Neural progenitor cell (in vitro differentiated cells): ENCODE data around the gene COX20. TPM values are rescaled to one million over a fixed set of nuclear protein-coding genes. Genes with fewer than 3 reads are reported as not detected.

Experiments
- DNase-seq: peaks from one replicate; pipeline ENCODE4 v3.0.0-alpha.2; 2016; ENCODE audit warnings: low spot score
- H2AFZ ChIP-seq: fragments of 200-600 bp; sonication (generic); replicated peaks from 2 replicates; pipeline ENCODE4 v1.6.1; 2016; ENCODE audit warnings: antibody characterized with exemption
- H3F3A ChIP-seq: fragments of 200-600 bp; sonication (generic); 2 replicates; pipeline ENCODE4 v1.6.1; 2016; ENCODE audit warnings: antibody characterized with exemption, low read depth
- H3K27ac ChIP-seq: fragments of 200-600 bp; sonication (generic); 2 replicates; pipeline ENCODE4 v1.5.1; 2016; ENCODE audit warnings: mild to moderate bottlenecking
- H3K27me3 ChIP-seq: fragments of 200-600 bp; sonication (generic); 2 replicates; pipeline ENCODE4 v1.6.1; 2016; ENCODE audit warnings: mild to moderate bottlenecking, moderate library complexity
- H3K36me3 ChIP-seq: fragments of 200-600 bp; sonication (generic); 2 replicates; pipeline ENCODE4 v1.5.1; 2016
- H3K4me1 ChIP-seq: fragments of 200-600 bp; sonication (generic); 2 replicates; pipeline ENCODE4 v1.6.1; 2016; ENCODE audit warnings: mixed run types
- H3K4me2 ChIP-seq: fragments of 200-600 bp; sonication (generic); 2 replicates; pipeline ENCODE4 v1.6.1; 2016
- H3K4me3 ChIP-seq: fragments of 200-600 bp; sonication (generic); 2 replicates; pipeline ENCODE4 v1.5.1; 2016
- H3K79me2 ChIP-seq: fragments of 200-600 bp; sonication (generic); 2 replicates; pipeline ENCODE4 v1.6.1; 2016; ENCODE audit warnings: low read depth
- H3K9ac ChIP-seq: fragments of 200-600 bp; sonication (generic); 2 replicates; pipeline ENCODE4 v1.6.1; 2016
- H3K9me3 ChIP-seq: fragments of 200-600 bp; sonication (generic); 2 replicates; pipeline ENCODE4 v1.5.1; 2016; ENCODE audit warnings: low read depth
- H4K20me1 ChIP-seq: fragments of 200-600 bp; sonication (generic); 2 replicates; pipeline ENCODE4 v1.6.1; 2016; ENCODE audit warnings: low read depth
- H3K27ac Mint-ChIP-seq: 3 replicates; pipeline ENCODE4 v1.8.0; 2021; ENCODE audit warnings: mixed read lengths
- H3K27me3 Mint-ChIP-seq: 2 replicates; pipeline ENCODE4 v1.8.0; 2022; ENCODE audit warnings: low read depth, mild to moderate bottlenecking, inconsistent platforms, moderate library complexity, mixed read lengths; ENCODE audit not compliant: insufficient read depth
- H3K36me3 Mint-ChIP-seq: 3 replicates; pipeline ENCODE4 v1.8.0; 2021; ENCODE audit warnings: mixed read lengths
- H3K4me1 Mint-ChIP-seq: 3 replicates; pipeline ENCODE4 v1.8.0; 2021; ENCODE audit warnings: mixed read lengths
- H3K4me3 Mint-ChIP-seq: 3 replicates; pipeline ENCODE4 v1.8.0; 2021; ENCODE audit warnings: mild to moderate bottlenecking, moderate library complexity, mixed read lengths
- H3K9me3 Mint-ChIP-seq: 3 replicates; pipeline ENCODE4 v1.8.0; 2020; ENCODE audit warnings: mixed read lengths
- EZH2 ChIP-seq: fragments of 200-600 bp; sonication (generic); IDR thresholded peaks from 2 replicates; pipeline ENCODE4 v1.6.1; 2017; ENCODE audit warnings: antibody characterized with exemption, mild to moderate bottlenecking, moderate library complexity
- EZH2phosphoT487 ChIP-seq: fragments of 200-600 bp; sonication (generic); IDR thresholded peaks from 2 replicates; pipeline ENCODE4 v1.6.1; 2017; ENCODE audit warnings: antibody characterized with exemption
- total RNA-seq: library from RNA; depleted of rRNA; stranded (reverse); fragments of >200 nt; gene quantifications from 2 replicates; pipeline ENCODE4 v1.2.3, GENCODE V29; 2015; ENCODE audit warnings: low replicate concordance
- TF ChIP-seq, protein P1 (sequence below): fragments of 200-600 bp; sonication (generic); IDR thresholded peaks from 2 replicates; pipeline ENCODE4 v1.5.1; 2017; ENCODE audit warnings: antibody characterized with exemption, mild to moderate bottlenecking

Gene COX20
- total RNA-seq, 1 donor from 2014 or later: 81.6 TPM

DNA sequence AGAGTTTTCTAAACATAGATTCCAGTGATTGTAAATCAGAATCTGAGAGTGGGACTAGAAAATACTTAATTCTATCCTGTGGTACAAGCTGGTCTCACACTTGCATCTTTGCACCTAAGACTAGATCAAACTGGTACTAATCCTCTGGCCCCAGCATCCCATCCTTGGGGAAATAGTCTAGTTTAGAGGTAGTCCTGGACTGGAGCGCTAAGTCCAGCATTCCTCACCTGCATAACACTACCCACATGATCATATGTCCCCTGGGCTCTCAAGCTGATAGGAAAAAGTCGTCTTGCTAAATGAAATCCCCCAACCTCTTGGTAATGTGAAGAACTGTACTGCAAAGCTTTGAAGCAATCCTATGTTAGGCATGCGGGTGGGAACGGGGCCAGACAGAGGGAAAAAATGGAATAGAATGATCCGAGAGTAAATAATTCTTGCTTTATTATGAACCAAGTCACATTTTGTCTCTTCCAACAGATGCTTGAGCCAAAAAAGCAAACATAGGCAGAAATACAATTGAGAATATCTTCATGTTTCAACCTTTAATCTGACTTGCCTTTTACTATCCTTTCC lies 4.8 kb downstream of the COX20 start:
- Mint-ChIP-seq H3K27me3 (peaks cover 4% of the 10 kb centered on the region), H3K9me3 (no peaks in the 10 kb centered on the region), H3K27ac (no peak overlapping the region), H3K4me1 (peaks cover 21% of the 10 kb centered on the region), H3K36me3 (peaks cover 44% of the 10 kb centered on the region), H3K4me3 (no peak overlapping the region)
- no peak overlapping the region for H3K4me3 ChIP-seq
- H3K27me3 ChIP-seq: no peaks in the 10 kb centered on the region
- H3K27ac ChIP-seq: peak overlapping the region; percentile 53
- no peak overlapping the region for H3K9ac ChIP-seq
- DNase-seq: no peak
- H2AFZ ChIP-seq: no peak overlapping the region
- no peaks in the 10 kb centered on the region for H3K9me3 ChIP-seq
- H3F3A ChIP-seq: peaks cover 96% of the 10 kb centered on the region
- H3K4me2 ChIP-seq: no peak overlapping the region
- peaks cover 17% of the 10 kb centered on the region for H3K4me1 ChIP-seq
- TF ChIP-seq EZH2phosphoT487: no peak
- TF ChIP-seq, protein P1, sequence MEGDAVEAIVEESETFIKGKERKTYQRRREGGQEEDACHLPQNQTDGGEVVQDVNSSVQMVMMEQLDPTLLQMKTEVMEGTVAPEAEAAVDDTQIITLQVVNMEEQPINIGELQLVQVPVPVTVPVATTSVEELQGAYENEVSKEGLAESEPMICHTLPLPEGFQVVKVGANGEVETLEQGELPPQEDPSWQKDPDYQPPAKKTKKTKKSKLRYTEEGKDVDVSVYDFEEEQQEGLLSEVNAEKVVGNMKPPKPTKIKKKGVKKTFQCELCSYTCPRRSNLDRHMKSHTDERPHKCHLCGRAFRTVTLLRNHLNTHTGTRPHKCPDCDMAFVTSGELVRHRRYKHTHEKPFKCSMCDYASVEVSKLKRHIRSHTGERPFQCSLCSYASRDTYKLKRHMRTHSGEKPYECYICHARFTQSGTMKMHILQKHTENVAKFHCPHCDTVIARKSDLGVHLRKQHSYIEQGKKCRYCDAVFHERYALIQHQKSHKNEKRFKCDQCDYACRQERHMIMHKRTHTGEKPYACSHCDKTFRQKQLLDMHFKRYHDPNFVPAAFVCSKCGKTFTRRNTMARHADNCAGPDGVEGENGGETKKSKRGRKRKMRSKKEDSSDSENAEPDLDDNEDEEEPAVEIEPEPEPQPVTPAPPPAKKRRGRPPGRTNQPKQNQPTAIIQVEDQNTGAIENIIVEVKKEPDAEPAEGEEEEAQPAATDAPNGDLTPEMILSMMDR: no peak
- TF ChIP-seq EZH2: no peak
- H3K79me2 ChIP-seq: peaks cover 96% of the 10 kb centered on the region
- peaks cover 28% of the 10 kb centered on the region for H4K20me1 ChIP-seq
- peaks cover 42% of the 10 kb centered on the region for H3K36me3 ChIP-seq

DNA sequence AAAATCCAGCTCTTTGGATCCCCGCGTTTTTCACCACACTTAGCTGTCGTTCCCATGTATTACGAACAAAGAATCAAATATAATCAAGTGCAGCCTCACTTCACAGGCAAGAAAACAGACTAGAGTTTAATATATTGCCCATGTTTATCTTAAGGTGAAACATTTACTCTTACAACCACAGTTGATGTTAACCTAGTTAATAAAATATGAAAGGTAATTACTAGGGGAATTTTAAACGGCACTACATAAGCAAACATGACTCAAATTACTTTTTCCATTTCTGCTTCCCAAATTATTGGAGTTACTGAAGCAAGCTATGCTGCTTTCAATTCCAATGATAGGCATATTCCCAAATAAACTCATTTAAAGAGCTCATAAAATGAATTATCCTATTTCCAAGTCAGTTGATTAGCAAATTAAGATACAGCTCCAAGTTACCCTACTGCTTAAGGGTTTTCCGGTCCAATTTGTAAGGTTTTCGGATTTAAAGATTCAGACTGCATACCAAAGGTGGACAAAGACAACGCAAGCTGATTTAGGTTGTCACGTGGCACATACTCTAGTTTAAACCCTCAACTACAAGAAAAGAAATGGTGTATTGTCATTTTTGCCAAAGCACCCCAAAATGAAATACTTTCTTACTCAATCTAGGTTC lies 5.9 kb downstream of the COX20 start:
- Histone ChIP-seq H4K20me1 (peaks cover 28% of the 10 kb centered on the region), H3K4me2 (no peak overlapping the region), H3K9ac (no peak overlapping the region), H3K4me1 (peaks cover 16% of the 10 kb centered on the region), H3K79me2 (peaks cover 93% of the 10 kb centered on the region), H3K4me3 (no peak overlapping the region), H3K9me3 (no peaks in the 10 kb centered on the region), H3K27ac (peak overlapping the region; percentile 82), H2AFZ (no peak overlapping the region), H3K27me3 (no peaks in the 10 kb centered on the region), H3F3A (peaks cover 96% of the 10 kb centered on the region), H3K36me3 (peaks cover 42% of the 10 kb centered on the region)
- TF ChIP-seq EZH2 (no peak), EZH2phosphoT487 (no peak)
- DNase-seq: no peak
- no peak overlapping the region for H3K4me3 Mint-ChIP-seq
- no peaks in the 10 kb centered on the region for H3K9me3 Mint-ChIP-seq
- H3K27ac Mint-ChIP-seq: no peak overlapping the region
- H3K36me3 Mint-ChIP-seq: peaks cover 50% of the 10 kb centered on the region
- peaks cover 21% of the 10 kb centered on the region for H3K4me1 Mint-ChIP-seq
- H3K27me3 Mint-ChIP-seq: peaks cover 4% of the 10 kb centered on the region

DNA sequence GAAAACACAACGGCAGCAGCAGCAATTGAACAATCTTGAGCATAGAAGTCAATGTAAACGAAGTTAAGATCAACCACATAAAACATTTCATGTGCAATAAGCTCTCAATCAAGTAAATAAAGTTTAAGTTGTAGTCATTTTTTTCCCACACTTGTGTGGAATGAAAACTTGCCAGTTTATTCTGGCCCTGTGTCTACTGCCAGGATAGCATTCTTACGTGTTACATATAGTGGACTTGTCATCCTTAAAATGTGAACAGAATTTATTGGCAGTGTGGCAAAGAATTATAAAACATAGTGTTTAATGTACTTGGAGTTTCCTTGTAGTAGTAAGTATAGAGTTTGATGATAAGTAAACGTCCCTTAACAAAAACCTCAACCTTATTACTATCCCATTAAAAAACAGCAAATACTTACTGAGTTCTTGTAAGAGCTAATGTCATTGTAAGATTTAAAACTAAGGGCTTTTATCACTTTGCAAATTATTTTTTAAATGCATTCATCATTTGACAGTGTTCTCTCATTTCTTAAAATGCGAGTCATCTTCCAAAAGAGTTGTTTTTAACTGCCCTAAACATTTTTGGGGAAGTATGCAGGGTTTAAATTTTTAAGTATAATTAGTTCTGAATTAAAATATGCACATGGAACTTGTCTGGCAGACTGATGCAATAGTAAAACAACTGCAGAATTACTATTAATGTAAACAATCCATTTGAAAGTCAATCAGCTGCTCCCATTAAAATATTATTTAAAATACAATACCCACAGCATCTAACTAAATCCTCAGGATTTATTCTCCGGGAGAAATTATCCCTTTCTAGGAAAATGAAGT lies 7.9 kb downstream of the COX20 start:
- Histone ChIP-seq H3K9ac (no peak overlapping the region), H3K79me2 (peaks cover 93% of the 10 kb centered on the region), H3K27me3 (no peaks in the 10 kb centered on the region), H2AFZ (no peak overlapping the region), H3K36me3 (peaks cover 59% of the 10 kb centered on the region), H3K4me1 (no peaks in the 10 kb centered on the region), H3K4me2 (no peak overlapping the region), H3K27ac (peak overlapping the region; percentile 66), H3F3A (peaks cover 100% of the 10 kb centered on the region), H3K4me3 (no peak overlapping the region), H3K9me3 (no peaks in the 10 kb centered on the region), H4K20me1 (peaks cover 27% of the 10 kb centered on the region)
- Mint-ChIP-seq H3K9me3 (no peaks in the 10 kb centered on the region), H3K36me3 (peaks cover 49% of the 10 kb centered on the region), H3K27me3 (peaks cover 4% of the 10 kb centered on the region), H3K4me3 (no peak overlapping the region), H3K4me1 (peaks cover 5% of the 10 kb centered on the region), H3K27ac (no peak overlapping the region)
- no peak for DNase-seq
- TF ChIP-seq EZH2phosphoT487 (no peak), EZH2 (no peak)
- TF ChIP-seq, protein P1: no peak
